Measurements from ENCODE around the gene NEDD4L. TPM values are rescaled to one million over a fixed set of nuclear protein-coding genes. Genes with fewer than 3 reads are reported as not detected.

The NEDD4L gene
- total and polyA plus RNA-seq, 4 donors = 10.2 to 20.3 (median 13.2) TPM

DNA sequence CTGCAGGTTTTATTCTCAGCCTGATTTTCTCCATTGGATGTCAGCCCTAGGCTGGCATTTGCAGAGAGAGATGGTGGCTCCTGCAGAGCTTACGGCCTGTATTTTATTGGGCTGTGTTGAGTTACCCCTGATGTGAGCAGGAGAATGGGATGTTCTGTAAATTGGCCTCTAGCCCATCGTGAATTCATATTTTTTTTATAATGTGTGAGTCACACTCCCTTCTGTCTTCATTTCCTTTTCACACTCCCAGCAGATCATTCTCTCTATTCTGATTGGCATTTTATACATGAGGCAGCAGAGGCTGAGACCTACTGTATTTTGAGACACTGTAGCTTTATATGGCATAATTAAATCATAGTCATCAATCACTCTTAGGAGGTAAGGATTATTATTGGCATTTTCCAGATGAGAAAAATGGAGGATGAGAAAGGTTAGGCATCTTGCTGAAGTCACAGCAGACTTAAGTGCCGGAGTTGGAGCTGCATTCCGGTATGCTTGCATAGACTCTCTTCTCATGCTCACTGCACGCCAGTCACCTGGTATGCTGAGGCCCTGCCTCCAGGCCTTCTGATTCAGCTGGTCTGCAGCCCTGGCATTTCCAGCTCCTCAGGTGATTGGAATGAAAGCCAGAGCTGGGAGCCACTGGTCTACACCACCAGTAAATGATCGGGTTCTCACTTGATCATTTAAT is 142.4 kb downstream of the NEDD4L start:
- H3K9me3 ChIP-seq (ENCODE audit: control insufficient read depth in 4 of 4, low read length in 3 of 4) = no peaks in the 10 kb centered on the region
- H3K4me1 ChIP-seq (ENCODE audit: control insufficient read depth in 4 of 4, insufficient read depth in 4 of 4, low read length in 3 of 4) = no peaks in the 10 kb centered on the region
- no peak overlapping the region for H3K9ac ChIP-seq (ENCODE audit: low read depth in 1 of 2, low read length in 2 of 2)
- no peaks in the 10 kb centered on the region for H3K36me3 ChIP-seq (ENCODE audit: control insufficient read depth in 4 of 4, insufficient read depth in 3 of 4, low read depth in 1 of 4, low read length in 3 of 4)
- 87% methylated on average over 6 of the region's 6 CpGs for WGBS
- no peak for DNase-seq (ENCODE audit: low spot score)
- no peak for TF ChIP-seq JUND (IDR thresholded peaks at IDR 0.05)
- H3K27me3 ChIP-seq (ENCODE audit: control insufficient read depth in 4 of 4, insufficient read depth in 4 of 4, low read length in 3 of 4) = no peaks in the 10 kb centered on the region
- H3K27ac ChIP-seq (ENCODE audit: low read depth in 1 of 2, low read length in 2 of 2) = no peak overlapping the region
- H3K4me3 ChIP-seq (ENCODE audit: low read depth in 1 of 3, low read length in 3 of 3) = no peak overlapping the region

- no peak for DNase-seq (ENCODE audit: low spot score)
- TF ChIP-seq JUND (IDR thresholded peaks at IDR 0.05) (no peak), HNF4A (conservative IDR thresholded peaks at IDR 0.05) (no peak), FOXA1 (IDR thresholded peaks at IDR 0.05) (no peak), MAX (IDR thresholded peaks at IDR 0.05) (no peak), YY1 (IDR thresholded peaks at IDR 0.05) (no peak), REST (IDR thresholded peaks at IDR 0.05) (no peak)
- TF ChIP-seq, protein P1, sequence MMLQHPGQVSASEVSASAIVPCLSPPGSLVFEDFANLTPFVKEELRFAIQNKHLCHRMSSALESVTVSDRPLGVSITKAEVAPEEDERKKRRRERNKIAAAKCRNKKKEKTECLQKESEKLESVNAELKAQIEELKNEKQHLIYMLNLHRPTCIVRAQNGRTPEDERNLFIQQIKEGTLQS (IDR thresholded peaks at IDR 0.05) = no peak
- no peak overlapping the region for H3K4me3 ChIP-seq (ENCODE audit: low read depth in 1 of 3, low read length in 3 of 3)
- H3K27ac ChIP-seq (ENCODE audit: low read depth in 1 of 2, low read length in 2 of 2) = no peak overlapping the region
- no peaks in the 10 kb centered on the region for H3K9me3 ChIP-seq (ENCODE audit: control insufficient read depth in 4 of 4, low read length in 3 of 4)
- H3K36me3 ChIP-seq (ENCODE audit: control insufficient read depth in 4 of 4, insufficient read depth in 3 of 4, low read depth in 1 of 4, low read length in 3 of 4) = no peaks in the 10 kb centered on the region
- no peak overlapping the region for H3K9ac ChIP-seq (ENCODE audit: low read depth in 1 of 2, low read length in 2 of 2)
- WGBS = 98% methylated on average over 6 of the region's 6 CpGs
- H3K27me3 ChIP-seq (ENCODE audit: control insufficient read depth in 4 of 4, insufficient read depth in 4 of 4, low read length in 3 of 4) = no peaks in the 10 kb centered on the region
- H3K4me1 ChIP-seq (ENCODE audit: control insufficient read depth in 4 of 4, insufficient read depth in 4 of 4, low read length in 3 of 4) = no peaks in the 10 kb centered on the region
Observed at GRCh38 chr18:58187674-58188073, 143.6 kb downstream of the NEDD4L start.

- H3K36me3 ChIP-seq (ENCODE audit: control insufficient read depth in 4 of 4, insufficient read depth in 3 of 4, low read depth in 1 of 4, low read length in 3 of 4) = no peaks in the 10 kb centered on the region
- no peaks in the 10 kb centered on the region for H3K4me1 ChIP-seq (ENCODE audit: control insufficient read depth in 4 of 4, insufficient read depth in 4 of 4, low read length in 3 of 4)
- no peak overlapping the region for H3K9ac ChIP-seq (ENCODE audit: low read depth in 1 of 2, low read length in 2 of 2)
- DNase-seq (ENCODE audit: low spot score) = no peak
- H3K9me3 ChIP-seq (ENCODE audit: control insufficient read depth in 4 of 4, low read length in 3 of 4) = no peaks in the 10 kb centered on the region
- no peak overlapping the region for H3K27ac ChIP-seq (ENCODE audit: low read depth in 1 of 2, low read length in 2 of 2)
- WGBS = 93% methylated on average over 5 of the region's 5 CpGs
- TF ChIP-seq HNF4G (IDR thresholded peaks at IDR 0.05) = no peak
- no peak for TF ChIP-seq RXRA (IDR thresholded peaks at IDR 0.05)
- no peak for TF ChIP-seq REST (IDR thresholded peaks at IDR 0.05)
- TF ChIP-seq, protein P2, sequence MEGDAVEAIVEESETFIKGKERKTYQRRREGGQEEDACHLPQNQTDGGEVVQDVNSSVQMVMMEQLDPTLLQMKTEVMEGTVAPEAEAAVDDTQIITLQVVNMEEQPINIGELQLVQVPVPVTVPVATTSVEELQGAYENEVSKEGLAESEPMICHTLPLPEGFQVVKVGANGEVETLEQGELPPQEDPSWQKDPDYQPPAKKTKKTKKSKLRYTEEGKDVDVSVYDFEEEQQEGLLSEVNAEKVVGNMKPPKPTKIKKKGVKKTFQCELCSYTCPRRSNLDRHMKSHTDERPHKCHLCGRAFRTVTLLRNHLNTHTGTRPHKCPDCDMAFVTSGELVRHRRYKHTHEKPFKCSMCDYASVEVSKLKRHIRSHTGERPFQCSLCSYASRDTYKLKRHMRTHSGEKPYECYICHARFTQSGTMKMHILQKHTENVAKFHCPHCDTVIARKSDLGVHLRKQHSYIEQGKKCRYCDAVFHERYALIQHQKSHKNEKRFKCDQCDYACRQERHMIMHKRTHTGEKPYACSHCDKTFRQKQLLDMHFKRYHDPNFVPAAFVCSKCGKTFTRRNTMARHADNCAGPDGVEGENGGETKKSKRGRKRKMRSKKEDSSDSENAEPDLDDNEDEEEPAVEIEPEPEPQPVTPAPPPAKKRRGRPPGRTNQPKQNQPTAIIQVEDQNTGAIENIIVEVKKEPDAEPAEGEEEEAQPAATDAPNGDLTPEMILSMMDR (IDR thresholded peaks at IDR 0.05; ENCODE audit: low read depth, low read length, missing input control) = no peak
- no peak for TF ChIP-seq SP1 (IDR thresholded peaks at IDR 0.05)
- no peak for TF ChIP-seq JUND (IDR thresholded peaks at IDR 0.05)
- TF ChIP-seq FOXA2 (IDR thresholded peaks at IDR 0.05) = no peak
- TF ChIP-seq YY1 (IDR thresholded peaks at IDR 0.05) = no peak
- no peak for TF ChIP-seq FOXA1 (IDR thresholded peaks at IDR 0.05)
- TF ChIP-seq MAX (IDR thresholded peaks at IDR 0.05) = no peak
- TF ChIP-seq EGR1 (IDR thresholded peaks at IDR 0.05; ENCODE audit: low read depth in 2 of 2) = no peak
- TF ChIP-seq, protein P1 (IDR thresholded peaks at IDR 0.05) = no peak
- TF ChIP-seq TAF1 (conservative IDR thresholded peaks at IDR 0.05) = no peak
- no peak for TF ChIP-seq HNF4A (conservative IDR thresholded peaks at IDR 0.05)
- TF ChIP-seq NR2F2 (IDR thresholded peaks at IDR 0.05) = no peak
- no peak overlapping the region for H3K4me3 ChIP-seq (ENCODE audit: low read depth in 1 of 3, low read length in 3 of 3)
- no peaks in the 10 kb centered on the region for H3K27me3 ChIP-seq (ENCODE audit: control insufficient read depth in 4 of 4, insufficient read depth in 4 of 4, low read length in 3 of 4)
Observed at GRCh38 chr18:58188996-58189395, 145.0 kb downstream of the NEDD4L start.

Measured in liver (tissue), 9 donors.